SU-DHL-6 (cell line): ENCODE measurements around the gene OR4A47.
"Not testable (repeated sequence)": the region's sequence is repeated elsewhere in the genome, so short reads cannot be mapped to it uniquely, and the experiment has no call there.

Source experiments
- EZH2phosphoT487 ChIP-seq: fragments of 200-600 bp; sonication (generic), shearing (Covaris generic); conservative IDR thresholded peaks from 2 replicates; pipeline ENCODE4 v1.6.1; 2018; ENCODE audit warnings: mild to moderate bottlenecking, antibody characterized with exemption, low read length, moderate library complexity, mixed read lengths
- TF ChIP-seq, protein P1 (sequence below): fragments of 200-600 bp; sonication (generic); IDR thresholded peaks from one replicate; pipeline ENCODE4 v1.5.1; 2017; ENCODE audit warnings: antibody characterized with exemption, mild to moderate bottlenecking, low read length, moderate library complexity; ENCODE audit not compliant: insufficient read depth, poor library complexity, severe bottlenecking

GRCh38 chr11:48473966-48474365 is 14.6 kb upstream of the OR4A47 start:
- TF ChIP-seq, protein P1, sequence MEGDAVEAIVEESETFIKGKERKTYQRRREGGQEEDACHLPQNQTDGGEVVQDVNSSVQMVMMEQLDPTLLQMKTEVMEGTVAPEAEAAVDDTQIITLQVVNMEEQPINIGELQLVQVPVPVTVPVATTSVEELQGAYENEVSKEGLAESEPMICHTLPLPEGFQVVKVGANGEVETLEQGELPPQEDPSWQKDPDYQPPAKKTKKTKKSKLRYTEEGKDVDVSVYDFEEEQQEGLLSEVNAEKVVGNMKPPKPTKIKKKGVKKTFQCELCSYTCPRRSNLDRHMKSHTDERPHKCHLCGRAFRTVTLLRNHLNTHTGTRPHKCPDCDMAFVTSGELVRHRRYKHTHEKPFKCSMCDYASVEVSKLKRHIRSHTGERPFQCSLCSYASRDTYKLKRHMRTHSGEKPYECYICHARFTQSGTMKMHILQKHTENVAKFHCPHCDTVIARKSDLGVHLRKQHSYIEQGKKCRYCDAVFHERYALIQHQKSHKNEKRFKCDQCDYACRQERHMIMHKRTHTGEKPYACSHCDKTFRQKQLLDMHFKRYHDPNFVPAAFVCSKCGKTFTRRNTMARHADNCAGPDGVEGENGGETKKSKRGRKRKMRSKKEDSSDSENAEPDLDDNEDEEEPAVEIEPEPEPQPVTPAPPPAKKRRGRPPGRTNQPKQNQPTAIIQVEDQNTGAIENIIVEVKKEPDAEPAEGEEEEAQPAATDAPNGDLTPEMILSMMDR = not testable (repeated sequence)
- not testable (repeated sequence) for TF ChIP-seq EZH2phosphoT487
